ENCODE data around the gene C17orf58. TPM values are rescaled to one million over a fixed set of nuclear protein-coding genes. Genes with fewer than 3 reads are reported as not detected.

Gene C17orf58
- total RNA-seq, 2 experiments from 2014 or later: 17.8 to 27.7 TPM

DNA sequence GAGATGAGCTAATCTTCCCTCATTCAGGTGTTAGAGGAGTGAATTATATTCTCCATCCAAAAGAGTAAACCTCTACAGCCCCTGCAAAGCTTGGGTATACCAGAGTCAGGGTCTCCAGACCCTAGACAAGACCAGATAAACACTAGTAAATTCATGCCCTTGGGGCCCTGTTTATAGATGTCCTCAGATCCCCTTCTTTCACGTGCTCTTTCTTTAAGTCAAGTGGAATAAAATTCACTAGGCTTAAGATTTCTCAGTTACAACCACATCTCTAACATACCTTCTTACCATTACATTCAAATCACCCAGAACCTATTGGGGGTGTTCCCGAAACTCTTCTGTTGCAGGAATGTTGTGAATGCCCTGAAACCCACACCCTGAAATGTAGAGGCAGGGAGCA, 2.2 kb upstream of the C17orf58 start:
- BruUV-seq (replicated peaks): no TSS peak
- Histone ChIP-seq H3K27ac (ENCODE audit: low read depth, low read length, poor library complexity, severe bottlenecking) (no peak overlapping the region), H3K4me3 (ENCODE audit: low read depth, low read length, poor library complexity, severe bottlenecking) (no peak overlapping the region), H3K79me2 (ENCODE audit: insufficient read depth, low read depth, low read length) (no peaks in the 10 kb centered on the region), H3K9me2 (ENCODE audit: insufficient read depth, low read length) (no peaks in the 10 kb centered on the region), H3K4me1 (ENCODE audit: insufficient read depth, low read length, poor library complexity, severe bottlenecking) (peaks cover 21% of the 10 kb centered on the region), H2AFZ (ENCODE audit: low read length) (no peak overlapping the region), H3K36me3 (ENCODE audit: insufficient read depth, low read length) (no peaks in the 10 kb centered on the region; the same call in 1 of the 2 replicates), H3K9me3 (ENCODE audit: low read length) (no peaks in the 10 kb centered on the region), H4K20me1 (ENCODE audit: insufficient read depth, low read length) (no peaks in the 10 kb centered on the region), H3K4me2 (ENCODE audit: low read length) (no peak overlapping the region)
- POLR2A ChIA-PET: interaction anchor here (0.6 to 1.6 kb wide), 4 partner anchors 8 to 1179 kb away, joined by 3 to 5 read pairs (median 4); no protein-coding TSS in a partner anchor
- CTCF ChIA-PET (ENCODE audit: unreplicated experiment): no interaction called here
- intact Hi-C loops (cut with micrococcal nuclease; ENCODE audit: unreplicated experiment): no loop called here
- TF ChIP-seq EZH2phosphoT487 (IDR thresholded peaks at IDR 0.05; ENCODE audit: borderline replicate concordance, low read depth, low read length): no peak
- TF ChIP-seq, protein P1, sequence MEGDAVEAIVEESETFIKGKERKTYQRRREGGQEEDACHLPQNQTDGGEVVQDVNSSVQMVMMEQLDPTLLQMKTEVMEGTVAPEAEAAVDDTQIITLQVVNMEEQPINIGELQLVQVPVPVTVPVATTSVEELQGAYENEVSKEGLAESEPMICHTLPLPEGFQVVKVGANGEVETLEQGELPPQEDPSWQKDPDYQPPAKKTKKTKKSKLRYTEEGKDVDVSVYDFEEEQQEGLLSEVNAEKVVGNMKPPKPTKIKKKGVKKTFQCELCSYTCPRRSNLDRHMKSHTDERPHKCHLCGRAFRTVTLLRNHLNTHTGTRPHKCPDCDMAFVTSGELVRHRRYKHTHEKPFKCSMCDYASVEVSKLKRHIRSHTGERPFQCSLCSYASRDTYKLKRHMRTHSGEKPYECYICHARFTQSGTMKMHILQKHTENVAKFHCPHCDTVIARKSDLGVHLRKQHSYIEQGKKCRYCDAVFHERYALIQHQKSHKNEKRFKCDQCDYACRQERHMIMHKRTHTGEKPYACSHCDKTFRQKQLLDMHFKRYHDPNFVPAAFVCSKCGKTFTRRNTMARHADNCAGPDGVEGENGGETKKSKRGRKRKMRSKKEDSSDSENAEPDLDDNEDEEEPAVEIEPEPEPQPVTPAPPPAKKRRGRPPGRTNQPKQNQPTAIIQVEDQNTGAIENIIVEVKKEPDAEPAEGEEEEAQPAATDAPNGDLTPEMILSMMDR (conservative IDR thresholded peaks at IDR 0.05; ENCODE audit: low read length): no peak
- DNase-seq (ENCODE audit: low spot score): no peak

DNA sequence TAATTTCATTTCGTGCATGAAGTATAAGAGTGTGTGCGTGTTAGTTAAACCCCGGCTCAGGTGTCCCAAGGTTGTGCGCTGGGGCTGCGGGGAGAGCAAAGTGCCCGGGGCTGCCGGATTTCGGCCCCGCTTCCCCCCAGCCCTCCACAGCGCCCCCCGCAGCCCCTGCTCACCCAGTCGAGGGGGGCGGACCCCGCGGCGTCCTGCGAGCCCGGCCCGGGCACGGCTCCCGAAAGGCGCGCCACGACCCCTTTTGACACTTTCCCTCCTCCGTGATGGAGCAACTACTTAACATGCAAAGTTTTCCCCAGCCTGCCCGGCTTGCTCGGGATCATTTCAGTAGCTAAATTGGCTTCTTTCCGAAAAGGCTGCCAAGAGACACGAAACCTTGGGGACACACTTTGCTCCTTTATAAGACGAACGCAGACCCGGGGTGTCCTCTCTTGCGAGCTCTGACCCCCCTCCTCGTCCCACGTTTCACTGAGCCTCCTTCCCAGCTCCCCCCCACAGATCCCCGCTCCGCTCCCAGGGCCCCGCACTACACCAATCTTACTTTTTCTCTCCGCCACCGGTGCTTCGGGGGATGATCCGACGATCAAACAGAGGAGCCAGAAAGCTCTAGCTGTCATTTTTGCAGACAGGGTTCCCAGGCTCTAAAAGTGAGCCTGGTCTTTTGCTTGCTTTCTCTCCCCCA, 552 bp downstream of the C17orf58 start:
- H3K4me3 ChIP-seq (ENCODE audit: low read depth, low read length, poor library complexity, severe bottlenecking): peak overlapping the region; percentile 95
- H3K27ac ChIP-seq (ENCODE audit: low read depth, low read length, poor library complexity, severe bottlenecking): no peak overlapping the region
- peak overlapping the region; percentile 77 for H3K4me2 ChIP-seq (ENCODE audit: low read length)
- intact Hi-C loops (cut with micrococcal nuclease; ENCODE audit: unreplicated experiment): loop anchor here (2.0 kb wide), 2 partner anchors 13 to 295 kb away; partner anchors contain the start of genes ARSG and SLC16A6
- peaks cover 27% of the 10 kb centered on the region for H3K4me1 ChIP-seq (ENCODE audit: insufficient read depth, low read length, poor library complexity, severe bottlenecking)
- ChIA-PET CTCF (ENCODE audit: unreplicated experiment) (no interaction called here), POLR2A (interaction anchor here (0.6 to 1.5 kb wide), 3 partner anchors 7 to 240 kb away, joined by 3 to 9 read pairs (median 4); no protein-coding TSS in a partner anchor)
- no TSS peak for BruUV-seq (replicated peaks)
- H4K20me1 ChIP-seq (ENCODE audit: insufficient read depth, low read length): no peaks in the 10 kb centered on the region
- no peaks in the 10 kb centered on the region for H3K79me2 ChIP-seq (ENCODE audit: insufficient read depth, low read depth, low read length)
- no peaks in the 10 kb centered on the region for H3K9me3 ChIP-seq (ENCODE audit: low read length)
- peak overlapping the region; percentile 1; the same call in 1 of the 2 replicates for H2AFZ ChIP-seq (ENCODE audit: low read length)
- H3K9me2 ChIP-seq (ENCODE audit: insufficient read depth, low read length): no peaks in the 10 kb centered on the region
- peak; percentile 49 for DNase-seq (ENCODE audit: low spot score)
- H3K36me3 ChIP-seq (ENCODE audit: insufficient read depth, low read length): no peaks in the 10 kb centered on the region; the same call in 1 of the 2 replicates
- TF ChIP-seq EZH2phosphoT487 (IDR thresholded peaks at IDR 0.05; ENCODE audit: borderline replicate concordance, low read depth, low read length): no peak
- TF ChIP-seq, protein P1 (conservative IDR thresholded peaks at IDR 0.05; ENCODE audit: low read length): peak; percentile 73
